H9 (cell line): Measurements from ENCODE around the gene GRIK4. TPM values are rescaled to one million over a fixed set of nuclear protein-coding genes. Genes with fewer than 3 reads are reported as not detected.

Experiments
- DNase-seq: peaks from one replicate; pipeline ENCODE4 v3.0.0-alpha.2; 2017
- H2AFZ ChIP-seq: one replicate; pipeline ENCODE4 v1.6.1; 2013; ENCODE audit warnings: mild to moderate bottlenecking, low read length, control low read depth, moderate library complexity
- H2AK5ac ChIP-seq: 2 replicates; pipeline ENCODE4 v1.6.1; 2013; ENCODE audit warnings: low read length, control low read depth, mixed read lengths; ENCODE audit not compliant: insufficient read length
- H2BK120ac ChIP-seq: one replicate; pipeline ENCODE4 v1.6.1; 2013; ENCODE audit warnings: low read depth, mild to moderate bottlenecking, low read length, control low read depth, inconsistent platforms; ENCODE audit not compliant: poor library complexity, severe bottlenecking
- H2BK12ac ChIP-seq: 2 replicates; pipeline ENCODE4 v1.6.1; 2013; ENCODE audit warnings: low read length, control low read depth, mixed read lengths, low read depth; ENCODE audit not compliant: insufficient read length
- H2BK15ac ChIP-seq: 2 replicates; pipeline ENCODE4 v1.6.1; 2013; ENCODE audit warnings: low read depth, low read length, control low read depth
- H2BK20ac ChIP-seq: one replicate; pipeline ENCODE4 v1.6.1; 2013; ENCODE audit warnings: low read depth, mild to moderate bottlenecking, low read length, control low read depth, inconsistent platforms; ENCODE audit not compliant: poor library complexity, severe bottlenecking
- H2BK5ac ChIP-seq: 2 replicates; pipeline ENCODE4 v1.6.1; 2013; ENCODE audit warnings: low read length, control low read depth, mixed read lengths; ENCODE audit not compliant: insufficient read length
- H3K14ac ChIP-seq: 2 replicates; pipeline ENCODE4 v1.6.1; 2013; ENCODE audit warnings: low read length, control low read depth; ENCODE audit not compliant: insufficient read depth
- H3K18ac ChIP-seq: 2 replicates; pipeline ENCODE4 v1.6.1; 2013; ENCODE audit warnings: low read depth, mild to moderate bottlenecking, mixed read lengths, low read length, control low read depth; ENCODE audit not compliant: insufficient read length
- H3K23ac ChIP-seq: 2 replicates; pipeline ENCODE4 v1.6.1; 2013; ENCODE audit warnings: low read length, control low read depth, mixed read lengths, low read depth; ENCODE audit not compliant: insufficient read length
- H3K23me2 ChIP-seq: 2 replicates; pipeline ENCODE4 v1.6.1; 2013; ENCODE audit warnings: low read depth, mild to moderate bottlenecking, mixed read lengths, low read length, control low read depth; ENCODE audit not compliant: insufficient read length, poor library complexity, severe bottlenecking
- H3K27ac ChIP-seq: 2 replicates; pipeline ENCODE4 v1.5.1; 2013; ENCODE audit warnings: low read length, control low read depth, mixed read lengths, low read depth; ENCODE audit not compliant: insufficient read length
- H3K27me3 ChIP-seq: 2 replicates; pipeline ENCODE4 v1.6.1; 2013; ENCODE audit warnings: low read length, control low read depth, inconsistent platforms; ENCODE audit not compliant: insufficient read depth
- H3K4ac ChIP-seq: 2 replicates; pipeline ENCODE4 v1.6.1; 2013; ENCODE audit warnings: low read depth, mild to moderate bottlenecking, control low read depth, inconsistent platforms, low read length, moderate library complexity
- H3K4me1 ChIP-seq: 2 replicates; pipeline ENCODE4 v1.6.1; 2013; ENCODE audit warnings: low read length, control low read depth, inconsistent platforms; ENCODE audit not compliant: insufficient read depth
- H3K4me2 ChIP-seq: 2 replicates; pipeline ENCODE4 v1.6.1; 2013; ENCODE audit warnings: low read length, control low read depth, mixed read lengths; ENCODE audit not compliant: insufficient read length, insufficient read depth
- H3K56ac ChIP-seq: 2 replicates; pipeline ENCODE4 v1.6.1; 2013; ENCODE audit warnings: low read depth, mild to moderate bottlenecking, mixed read lengths, low read length, control low read depth; ENCODE audit not compliant: insufficient read length
- H3K79me1 ChIP-seq: 2 replicates; pipeline ENCODE4 v1.6.1; 2013; ENCODE audit warnings: low read depth, mild to moderate bottlenecking, moderate library complexity, low read length, control low read depth, inconsistent platforms; ENCODE audit not compliant: insufficient read depth, poor library complexity, severe bottlenecking
- H3K79me2 ChIP-seq: 2 replicates; pipeline ENCODE4 v1.6.1; 2013; ENCODE audit warnings: low read length, control low read depth, inconsistent platforms; ENCODE audit not compliant: insufficient read depth
- H3K9ac ChIP-seq: 2 replicates; pipeline ENCODE4 v1.6.1; 2013; ENCODE audit warnings: low read length, control low read depth, mixed read lengths; ENCODE audit not compliant: insufficient read length; ENCODE audit errors: extremely low read depth
- H3K9me3 ChIP-seq: one replicate; pipeline ENCODE4 v1.6.1; 2013; ENCODE audit warnings: low read depth, low read length, inconsistent platforms; ENCODE audit not compliant: control insufficient read depth
- H3T11ph ChIP-seq: one replicate; pipeline ENCODE4 v1.6.1; 2013; ENCODE audit warnings: mild to moderate bottlenecking, low read length, control low read depth, inconsistent platforms
- H4K20me1 ChIP-seq: one replicate; pipeline ENCODE4 v1.6.1; 2013; ENCODE audit not compliant: control insufficient read depth, insufficient read length, insufficient read depth
- H4K5ac ChIP-seq: 2 replicates; pipeline ENCODE4 v1.6.1; 2013; ENCODE audit warnings: low read depth, mild to moderate bottlenecking, mixed read lengths, low read length, control low read depth; ENCODE audit not compliant: insufficient read length
- H4K8ac ChIP-seq: replicated peaks from 2 replicates; pipeline ENCODE4 v1.6.1; 2013; ENCODE audit warnings: low read length, control low read depth, mixed read lengths, low read depth; ENCODE audit not compliant: insufficient read length
- H4K91ac ChIP-seq: 2 replicates; pipeline ENCODE4 v1.6.1; 2013; ENCODE audit warnings: low read depth, mild to moderate bottlenecking, moderate library complexity, mixed read lengths, low read length, control low read depth; ENCODE audit not compliant: insufficient read length
- H3K27ac Mint-ChIP-seq, 3 experiments: 2 replicates in 2 of 3; 3 replicates in 1 of 3; pipeline ENCODE4 v1.8.0; 2020 to 2021; ENCODE audit warnings: mixed read lengths in 3 of 3, mild to moderate bottlenecking in 1 of 3, moderate library complexity in 1 of 3
- H3K27me3 Mint-ChIP-seq: 2 replicates; pipeline ENCODE4 v1.8.0; 2021; ENCODE audit warnings: low read depth, mild to moderate bottlenecking, moderate library complexity, mixed read lengths
- H3K36me3 Mint-ChIP-seq, 3 experiments: 2 replicates in 2 of 3; 3 replicates in 1 of 3; pipeline ENCODE4 v1.8.0; 2020 to 2021; ENCODE audit warnings: low read depth in 3 of 3, mixed read lengths in 3 of 3; ENCODE audit not compliant: insufficient read depth in 1 of 3
- H3K4me1 Mint-ChIP-seq, 2 experiments: 2 replicates each; pipeline ENCODE4 v1.8.0; 2020; ENCODE audit warnings: mixed read lengths in 2 of 2
- H3K4me3 Mint-ChIP-seq, 2 experiments: 2 replicates in 1 of 2; 3 replicates in 1 of 2; pipeline ENCODE4 v1.8.0; 2020 to 2021; ENCODE audit warnings: mild to moderate bottlenecking in 2 of 2, mixed read lengths in 2 of 2, moderate library complexity in 1 of 2
- H3K9me3 Mint-ChIP-seq, 2 experiments: 2 replicates in 1 of 2; 3 replicates in 1 of 2; pipeline ENCODE4 v1.8.0; 2020; ENCODE audit warnings: mild to moderate bottlenecking in 2 of 2, mixed read lengths in 2 of 2, moderate library complexity in 1 of 2
- WGBS: extraction: QIAGEN DNeasy Blood & Tissue Kit; methylation state at CpG from one replicate; pipeline ENCODE4 v1.1.7; 2013; ENCODE audit warnings: missing lambda C conversion rate, low lambda C conversion rate, mixed read lengths; ENCODE audit not compliant: insufficient read length; ENCODE audit errors: extremely low coverage; 5-methylcytosine and 5-hydroxymethylcytosine counted together
- total RNA-seq: library from RNA; stranded (reverse); gene quantifications from 2 replicates; pipeline ENCODE4 v1.2.1, GENCODE V29; 2021
- TF ChIP-seq, protein P1 (sequence below): fragments of 200-600 bp; sonication (generic); conservative IDR thresholded peaks from 3 replicates; pipeline ENCODE4 v1.8.0; 2021; ENCODE audit warnings: antibody characterized with exemption, mild to moderate bottlenecking

Gene GRIK4
- total RNA-seq, 1 experiment from 2014 or later, result 2.3 TPM

DNA sequence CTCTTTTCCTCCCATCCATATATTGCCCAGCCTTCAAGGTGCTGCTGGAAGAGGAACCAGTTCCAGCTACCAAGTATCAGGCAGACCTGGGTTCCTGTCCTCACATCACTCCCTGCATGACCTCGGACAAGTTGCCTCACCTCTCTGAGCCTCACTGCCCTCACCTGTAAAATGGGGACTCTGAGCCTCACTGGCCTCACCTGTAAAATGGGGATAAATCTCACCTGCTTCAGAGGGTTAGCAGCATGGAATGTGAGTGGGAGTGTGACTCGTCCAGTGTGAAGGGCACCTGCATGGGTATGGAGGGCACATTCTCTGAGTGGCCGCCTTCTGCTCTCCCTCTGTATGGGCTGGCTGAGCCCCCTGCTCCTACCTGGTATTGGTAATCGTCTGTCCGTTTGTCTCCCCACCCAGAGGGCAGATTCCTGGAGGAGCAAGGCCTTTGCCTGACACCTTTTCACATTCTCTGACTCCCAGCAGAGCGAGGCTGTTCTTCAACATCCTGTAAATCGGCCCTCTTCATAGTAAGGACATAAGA, 3.7 kb downstream of the GRIK4 start:
- Histone ChIP-seq H4K8ac (no peak overlapping the region), H3K56ac (no peak overlapping the region), H3K4me1 (peaks cover 3% of the 10 kb centered on the region; the same call in 1 of the 2 replicates), H2BK20ac (no peak overlapping the region), H2AK5ac (no peak overlapping the region), H3K9me3 (no peaks in the 10 kb centered on the region), H3T11ph (no peak overlapping the region), H3K9ac (no peak overlapping the region), H4K5ac (no peak overlapping the region), H2BK15ac (no peak overlapping the region), H3K23me2 (peaks cover 4% of the 10 kb centered on the region), H3K14ac (no peak overlapping the region), H3K79me2 (no peaks in the 10 kb centered on the region), H4K91ac (no peak overlapping the region), H2BK5ac (no peak overlapping the region), H2AFZ (no peak overlapping the region), H2BK120ac (no peak overlapping the region), H2BK12ac (no peak overlapping the region), H3K79me1 (no peaks in the 10 kb centered on the region), H3K27ac (no peak overlapping the region), H3K4ac (no peak overlapping the region), H3K23ac (no peak overlapping the region), H4K20me1 (peaks cover 2% of the 10 kb centered on the region), H3K27me3 (no peaks in the 10 kb centered on the region; the same call in 1 of the 2 replicates), H3K4me2 (no peak overlapping the region), H3K18ac (no peak overlapping the region)
- no peak for DNase-seq
- no CpG with 5 or more reads among the region's 7 CpGs for WGBS
- Mint-ChIP-seq H3K27ac (peak overlapping the region in 1 of 3 experiments; percentile 41; a peak in 1 of 7 replicates), H3K36me3 (no peaks in the 10 kb centered on the region), H3K27me3 (peaks cover 54% of the 10 kb centered on the region), H3K4me1 (peaks cover 28 to 33% of the 10 kb centered on the region in 2 experiments), H3K4me3 (peak overlapping the region in 1 of 2 experiments; percentile 56; a peak in 2 of 5 replicates), H3K9me3 (no peaks in the 10 kb centered on the region)
- TF ChIP-seq, protein P1, sequence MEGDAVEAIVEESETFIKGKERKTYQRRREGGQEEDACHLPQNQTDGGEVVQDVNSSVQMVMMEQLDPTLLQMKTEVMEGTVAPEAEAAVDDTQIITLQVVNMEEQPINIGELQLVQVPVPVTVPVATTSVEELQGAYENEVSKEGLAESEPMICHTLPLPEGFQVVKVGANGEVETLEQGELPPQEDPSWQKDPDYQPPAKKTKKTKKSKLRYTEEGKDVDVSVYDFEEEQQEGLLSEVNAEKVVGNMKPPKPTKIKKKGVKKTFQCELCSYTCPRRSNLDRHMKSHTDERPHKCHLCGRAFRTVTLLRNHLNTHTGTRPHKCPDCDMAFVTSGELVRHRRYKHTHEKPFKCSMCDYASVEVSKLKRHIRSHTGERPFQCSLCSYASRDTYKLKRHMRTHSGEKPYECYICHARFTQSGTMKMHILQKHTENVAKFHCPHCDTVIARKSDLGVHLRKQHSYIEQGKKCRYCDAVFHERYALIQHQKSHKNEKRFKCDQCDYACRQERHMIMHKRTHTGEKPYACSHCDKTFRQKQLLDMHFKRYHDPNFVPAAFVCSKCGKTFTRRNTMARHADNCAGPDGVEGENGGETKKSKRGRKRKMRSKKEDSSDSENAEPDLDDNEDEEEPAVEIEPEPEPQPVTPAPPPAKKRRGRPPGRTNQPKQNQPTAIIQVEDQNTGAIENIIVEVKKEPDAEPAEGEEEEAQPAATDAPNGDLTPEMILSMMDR, result no peak
